GM12875 (cell line): ENCODE data around the gene SPECC1L.

Source experiments
- H3K4me3 ChIP-seq: one replicate; pipeline ENCODE4 v1.5.1; 2011; ENCODE audit warnings: low read depth, low read length, control low read depth
- CTCF ChIP-seq: IDR thresholded peaks from 2 replicates; pipeline ENCODE4 v1.5.1; 2011; ENCODE audit warnings: low read depth, mild to moderate bottlenecking, control low read depth, inconsistent platforms, low read length, moderate library complexity, borderline replicate concordance; ENCODE audit not compliant: insufficient read depth

Gene SPECC1L

GRCh38 chr22:24419475-24419850 is 148.8 kb downstream of the SPECC1L start:
- TF ChIP-seq CTCF = no peak

GRCh38 chr22:24420072-24420976 is 149.7 kb downstream of the SPECC1L start:
- no peak for TF ChIP-seq CTCF
- H3K4me3 ChIP-seq = no peak overlapping the region

More at GRCh38 chr22:24419475-24419850, 148.8 kb downstream of the SPECC1L start:
- H3K4me3 ChIP-seq = no peak overlapping the region

- TF ChIP-seq CTCF = no peak
- H3K4me3 ChIP-seq = no peak overlapping the region
These were observed 150.3 kb downstream of the SPECC1L start for GRCh38 chr22:24420977-24421343.

GRCh38 chr22:24421428-24421931 is 150.8 kb downstream of the SPECC1L start:
- no peak for TF ChIP-seq CTCF
- no peak overlapping the region for H3K4me3 ChIP-seq

GRCh38 chr22:24422102-24422665 is 151.6 kb downstream of the SPECC1L start:
- no peak overlapping the region for H3K4me3 ChIP-seq
- no peak for TF ChIP-seq CTCF

- TF ChIP-seq CTCF = peak; percentile 90
- peak overlapping the region; percentile 76 for H3K4me3 ChIP-seq
These were observed 152.9 kb downstream of the SPECC1L start for GRCh38 chr22:24423519-24424000.
